ENCODE measurements around the gene CR1. TPM values are rescaled to one million over a fixed set of nuclear protein-coding genes. Genes with fewer than 3 reads are reported as not detected.
"Not testable (repeated sequence)": the region's sequence is repeated elsewhere in the genome, so short reads cannot be mapped to it uniquely, and the experiment has no call there.

The CR1 gene
- total RNA-seq, 1 experiment from 2014 or later: not detected

- H3K27ac ChIP-seq: no peak overlapping the region
- no peaks in the 10 kb centered on the region for H3K36me3 ChIP-seq
- H3K9me3 ChIP-seq (replicated peaks): no peaks in the 10 kb centered on the region
- no peaks in the 10 kb centered on the region for H3K4me1 ChIP-seq (replicated peaks)
- DNase-seq (ENCODE audit: low read depth in 1 of 2, low spot score in 2 of 2): no peak
- H3K4me3 ChIP-seq: no peak overlapping the region
- peaks cover 32% of the 10 kb centered on the region for H3K27me3 ChIP-seq (replicated peaks)
Observed at GRCh38 chr1:207670997-207671396, 175.0 kb downstream of the CR1 start.

- H3K27me3 ChIP-seq (replicated peaks): peaks cover 32% of the 10 kb centered on the region
- H3K27ac ChIP-seq: no peak overlapping the region
- no peak for DNase-seq (ENCODE audit: low read depth in 1 of 2, low spot score in 2 of 2)
- no peaks in the 10 kb centered on the region for H3K36me3 ChIP-seq
- H3K4me1 ChIP-seq (replicated peaks): no peaks in the 10 kb centered on the region
- no peaks in the 10 kb centered on the region for H3K9me3 ChIP-seq (replicated peaks)
- H3K4me3 ChIP-seq: no peak overlapping the region
Observed at GRCh38 chr1:207672522-207673130, 176.7 kb downstream of the CR1 start.

GRCh38 chr1:207673399-207673798 lies 177.4 kb downstream of the CR1 start:
- no peak overlapping the region for H3K4me3 ChIP-seq
- H3K36me3 ChIP-seq: no peaks in the 10 kb centered on the region
- H3K27ac ChIP-seq: no peak overlapping the region
- no peak for DNase-seq (ENCODE audit: low read depth in 1 of 2, low spot score in 2 of 2)
- H3K4me1 ChIP-seq (replicated peaks): no peaks in the 10 kb centered on the region
- H3K9me3 ChIP-seq (replicated peaks): no peaks in the 10 kb centered on the region
- H3K27me3 ChIP-seq (replicated peaks): peaks cover 30% of the 10 kb centered on the region

- H3K9me3 ChIP-seq (replicated peaks): no peaks in the 10 kb centered on the region
- H3K4me1 ChIP-seq (replicated peaks): no peaks in the 10 kb centered on the region
- no peaks in the 10 kb centered on the region for H3K36me3 ChIP-seq
- H3K27ac ChIP-seq: no peak overlapping the region
- H3K4me3 ChIP-seq: no peak overlapping the region
- DNase-seq (ENCODE audit: low read depth in 1 of 2, low spot score in 2 of 2): no peak
- peaks cover 17% of the 10 kb centered on the region for H3K27me3 ChIP-seq (replicated peaks)
Observed at GRCh38 chr1:207676153-207676552, 180.2 kb downstream of the CR1 start.

GRCh38 chr1:207680590-207681388 lies 184.8 kb downstream of the CR1 start:
- H3K27ac ChIP-seq; DNase-seq (ENCODE audit: low read depth in 1 of 2, low spot score in 2 of 2); H3K36me3 ChIP-seq; H3K4me3 ChIP-seq; H3K9me3 ChIP-seq (replicated peaks); H3K4me1 ChIP-seq (replicated peaks); H3K27me3 ChIP-seq (replicated peaks): not testable (repeated sequence)

- not testable (repeated sequence) for H3K27ac ChIP-seq; H3K27me3 ChIP-seq (replicated peaks); H3K4me3 ChIP-seq; DNase-seq (ENCODE audit: low read depth in 1 of 2, low spot score in 2 of 2); H3K36me3 ChIP-seq; H3K4me1 ChIP-seq (replicated peaks); H3K9me3 ChIP-seq (replicated peaks)
Observed at GRCh38 chr1:207682872-207683434, 187.0 kb downstream of the CR1 start.

GRCh38 chr1:207690551-207690950 lies 194.6 kb downstream of the CR1 start:
- not testable (repeated sequence) for H3K4me3 ChIP-seq; H3K4me1 ChIP-seq (replicated peaks); H3K9me3 ChIP-seq (replicated peaks); H3K27ac ChIP-seq; DNase-seq (ENCODE audit: low read depth in 1 of 2, low spot score in 2 of 2); H3K27me3 ChIP-seq (replicated peaks); H3K36me3 ChIP-seq

- no peaks in the 10 kb centered on the region for H3K4me1 ChIP-seq (replicated peaks)
- H3K27me3 ChIP-seq (replicated peaks): peaks cover 7% of the 10 kb centered on the region; the same call in 1 of the 2 replicates
- DNase-seq (ENCODE audit: low read depth in 1 of 2, low spot score in 2 of 2): no peak
- H3K36me3 ChIP-seq: no peaks in the 10 kb centered on the region
- H3K4me3 ChIP-seq: no peak overlapping the region
- no peaks in the 10 kb centered on the region for H3K9me3 ChIP-seq (replicated peaks)
- no peak overlapping the region for H3K27ac ChIP-seq
Observed at GRCh38 chr1:207691010-207691409, 195.1 kb downstream of the CR1 start.

Other genes with a start within 250 kb of the CR1 start
- 48.7 and 59.5 TPM in 2 replicates for gene CD55, start 174.5 kb upstream of the CR1 start, total RNA-seq (2014; rRNA removed; shearing (Covaris generic))
- not detected in 2 replicates for gene CR2, start 41.8 kb upstream of the CR1 start, total RNA-seq (2014; rRNA removed; shearing (Covaris generic))
- gene CR1L, start 149.0 kb downstream of the CR1 start, total RNA-seq (2014; rRNA removed; shearing (Covaris generic)): not detected in 2 replicates